ENCODE data around the gene IL22RA2.
"Not testable (repeated sequence)": the region's sequence is repeated elsewhere in the genome, so short reads cannot be mapped to it uniquely, and the experiment has no call there.

IL22RA2 gene

GRCh38 chr6:137213331-137213740 is 39.9 kb upstream of the IL22RA2 start:
- TF ChIP-seq TAF1 (IDR thresholded peaks at IDR 0.05; ENCODE audit: borderline replicate concordance, low read depth, low read length) (no peak), POLR2AphosphoS5 (IDR thresholded peaks at IDR 0.05; ENCODE audit: low read depth, low read length) (no peak), POLR2A (IDR thresholded peaks at IDR 0.05; ENCODE audit: low read depth, low read length) (no peak)
- DNase-seq (ENCODE audit: insufficient read length) (no peak), FAIRE-seq (no peak)

DNA sequence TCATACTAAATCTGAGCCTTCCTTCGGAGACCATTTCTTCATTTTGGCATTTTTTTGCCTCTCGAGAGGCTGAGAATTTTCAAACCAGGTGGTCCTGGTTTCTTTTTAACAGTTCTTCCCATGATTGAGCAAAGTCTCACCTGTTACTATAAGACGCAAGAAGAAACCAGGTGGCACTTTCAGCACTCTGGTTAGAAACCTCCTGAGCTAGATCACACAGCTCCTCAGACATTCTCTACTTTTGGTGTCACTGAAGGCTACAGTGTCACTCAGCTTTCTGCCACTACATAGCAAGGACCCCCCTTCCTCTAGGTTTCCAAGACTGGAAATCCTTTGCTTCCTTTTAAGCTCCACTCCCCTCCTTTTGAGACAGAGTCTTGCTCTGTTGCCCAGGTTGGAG is 38.5 kb upstream of the IL22RA2 start:
- DNase-seq (ENCODE audit: insufficient read length) (no peak), FAIRE-seq (no peak)
- TF ChIP-seq POLR2A (IDR thresholded peaks at IDR 0.05; ENCODE audit: low read depth, low read length) (no peak), POLR2AphosphoS5 (IDR thresholded peaks at IDR 0.05; ENCODE audit: low read depth, low read length) (no peak), TAF1 (IDR thresholded peaks at IDR 0.05; ENCODE audit: borderline replicate concordance, low read depth, low read length) (no peak)

DNA sequence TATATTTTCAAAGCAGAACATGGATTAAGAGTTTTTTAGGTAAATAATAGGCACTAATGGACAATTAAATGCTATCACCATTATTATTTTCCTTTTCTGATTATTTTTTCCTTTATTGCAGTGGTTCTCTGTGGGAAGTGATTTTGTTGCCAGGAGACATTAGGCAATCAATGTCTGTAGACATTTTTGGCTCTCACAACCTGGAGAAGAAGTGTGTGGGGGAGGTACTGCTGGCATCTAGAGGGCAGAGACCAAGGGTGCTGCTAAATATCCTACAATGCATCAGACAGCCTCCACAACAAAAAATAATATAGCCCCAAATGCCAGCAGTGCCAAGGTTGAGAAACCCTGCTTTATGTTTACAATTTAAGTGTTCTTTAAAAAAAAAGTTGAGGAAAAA is 37.5 kb upstream of the IL22RA2 start:
- FAIRE-seq (no peak), DNase-seq (ENCODE audit: insufficient read length) (no peak)
- TF ChIP-seq TAF1 (IDR thresholded peaks at IDR 0.05; ENCODE audit: borderline replicate concordance, low read depth, low read length) (no peak), POLR2AphosphoS5 (IDR thresholded peaks at IDR 0.05; ENCODE audit: low read depth, low read length) (no peak), POLR2A (IDR thresholded peaks at IDR 0.05; ENCODE audit: low read depth, low read length) (no peak)

- DNase-seq (ENCODE audit: insufficient read length) = no peak
- FAIRE-seq = no peak
- TF ChIP-seq POLR2AphosphoS5 (IDR thresholded peaks at IDR 0.05; ENCODE audit: low read depth, low read length) = no peak
- TF ChIP-seq TAF1 (IDR thresholded peaks at IDR 0.05; ENCODE audit: borderline replicate concordance, low read depth, low read length) = no peak
- no peak for TF ChIP-seq POLR2A (IDR thresholded peaks at IDR 0.05; ENCODE audit: low read depth, low read length)
Measured at GRCh38 chr6:137208279-137208678, 34.8 kb upstream of the IL22RA2 start.

GRCh38 chr6:137207457-137207856 is 34.0 kb upstream of the IL22RA2 start:
- FAIRE-seq; DNase-seq (ENCODE audit: insufficient read length): not testable (repeated sequence)

GRCh38 chr6:137206577-137206976 is 33.1 kb upstream of the IL22RA2 start:
- DNase-seq (ENCODE audit: insufficient read length) (no peak), FAIRE-seq (no peak)
- TF ChIP-seq TAF1 (IDR thresholded peaks at IDR 0.05; ENCODE audit: borderline replicate concordance, low read depth, low read length) (no peak), POLR2A (IDR thresholded peaks at IDR 0.05; ENCODE audit: low read depth, low read length) (no peak), POLR2AphosphoS5 (IDR thresholded peaks at IDR 0.05; ENCODE audit: low read depth, low read length) (no peak)

DNA sequence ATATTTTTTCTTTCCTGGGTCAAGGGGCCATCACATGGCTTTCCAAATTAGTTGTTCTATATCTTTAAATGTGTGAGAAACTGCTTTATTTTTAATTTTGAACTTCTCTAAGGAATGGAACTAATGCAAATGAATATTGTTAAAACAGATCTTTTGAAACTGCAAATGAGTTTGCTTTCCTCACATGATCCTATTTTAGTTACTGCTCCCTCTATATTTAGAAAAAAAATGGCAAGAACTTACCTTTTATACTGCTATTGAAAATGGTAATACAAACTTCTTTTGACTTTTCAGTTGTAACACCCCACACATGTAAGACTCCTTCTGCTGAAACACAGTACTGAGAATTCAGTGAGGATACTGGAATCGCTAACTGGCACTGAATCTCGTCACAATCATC is 29.8 kb upstream of the IL22RA2 start:
- TF ChIP-seq TAF1 (IDR thresholded peaks at IDR 0.05; ENCODE audit: borderline replicate concordance, low read depth, low read length) (no peak), POLR2AphosphoS5 (IDR thresholded peaks at IDR 0.05; ENCODE audit: low read depth, low read length) (no peak), POLR2A (IDR thresholded peaks at IDR 0.05; ENCODE audit: low read depth, low read length) (no peak)
- no peak for DNase-seq (ENCODE audit: insufficient read length)
- FAIRE-seq = no peak

DNA sequence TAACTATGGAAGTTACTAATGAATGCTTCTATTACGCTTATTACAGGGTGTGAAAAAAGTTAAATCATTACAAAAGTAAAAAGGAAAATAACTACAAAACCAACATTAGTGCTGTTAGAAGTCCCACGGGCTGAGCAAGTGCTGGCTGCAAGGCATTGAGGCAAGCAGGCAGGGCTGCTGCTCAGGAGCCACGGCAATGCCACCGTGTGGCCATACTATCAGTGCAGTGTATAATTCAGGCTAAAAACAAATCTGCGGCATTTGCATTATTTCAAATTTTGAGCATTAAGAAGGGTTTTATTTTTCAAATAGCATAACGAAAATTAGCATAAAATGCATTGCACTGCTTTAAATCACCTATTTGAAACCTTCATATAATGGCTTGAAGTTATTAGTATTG is 28.6 kb upstream of the IL22RA2 start:
- peak; percentile 76 for FAIRE-seq
- TF ChIP-seq POLR2AphosphoS5 (IDR thresholded peaks at IDR 0.05; ENCODE audit: low read depth, low read length) (no peak), TAF1 (IDR thresholded peaks at IDR 0.05; ENCODE audit: borderline replicate concordance, low read depth, low read length) (no peak), POLR2A (IDR thresholded peaks at IDR 0.05; ENCODE audit: low read depth, low read length) (no peak)
- DNase-seq (ENCODE audit: insufficient read length) = no peak

DNA sequence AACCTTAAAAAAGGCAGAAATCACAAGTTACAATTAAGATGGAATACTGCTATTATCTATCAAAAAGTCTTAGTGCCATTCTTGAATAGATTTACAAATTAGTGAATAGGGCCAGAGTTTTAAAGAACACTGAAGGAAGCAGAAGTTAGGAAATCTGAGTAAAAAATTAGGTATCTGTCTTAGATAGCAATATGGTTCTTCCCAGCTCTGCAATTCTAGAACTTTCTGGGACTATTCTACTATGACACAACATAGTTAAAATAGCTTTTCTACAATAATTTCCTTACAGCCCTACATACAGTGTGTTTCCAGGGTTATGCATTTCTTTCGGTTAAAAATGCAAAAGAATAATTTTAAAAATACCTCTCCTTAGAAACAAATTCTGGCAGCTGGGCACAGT is 27.6 kb upstream of the IL22RA2 start:
- TF ChIP-seq POLR2AphosphoS5 (IDR thresholded peaks at IDR 0.05; ENCODE audit: low read depth, low read length) = no peak
- TF ChIP-seq TAF1 (IDR thresholded peaks at IDR 0.05; ENCODE audit: borderline replicate concordance, low read depth, low read length) = no peak
- no peak for TF ChIP-seq POLR2A (IDR thresholded peaks at IDR 0.05; ENCODE audit: low read depth, low read length)
- no peak for DNase-seq (ENCODE audit: insufficient read length)
- FAIRE-seq = no peak

- no peak for TF ChIP-seq POLR2AphosphoS5 (IDR thresholded peaks at IDR 0.05; ENCODE audit: low read depth, low read length)
- TF ChIP-seq POLR2A (IDR thresholded peaks at IDR 0.05; ENCODE audit: low read depth, low read length) = no peak
- no peak for TF ChIP-seq TAF1 (IDR thresholded peaks at IDR 0.05; ENCODE audit: borderline replicate concordance, low read depth, low read length)
- FAIRE-seq = no peak
Measured at GRCh38 chr6:137200288-137200687, 26.8 kb upstream of the IL22RA2 start.

GRCh38 chr6:137197684-137198645 is 24.5 kb upstream of the IL22RA2 start:
- no peak for DNase-seq (ENCODE audit: insufficient read length)
- FAIRE-seq = no peak
- TF ChIP-seq POLR2AphosphoS5 (IDR thresholded peaks at IDR 0.05; ENCODE audit: low read depth, low read length) (no peak), POLR2A (IDR thresholded peaks at IDR 0.05; ENCODE audit: low read depth, low read length) (no peak), TAF1 (IDR thresholded peaks at IDR 0.05; ENCODE audit: borderline replicate concordance, low read depth, low read length) (no peak)

More at GRCh38 chr6:137200288-137200687, 26.8 kb upstream of the IL22RA2 start:
- DNase-seq (ENCODE audit: insufficient read length) = no peak
